ENCODE results near the gene ERC2.

ERC2 gene

GRCh38 chr3:55565521-55565920 lies 902.7 kb downstream of the ERC2 start:
- TF ChIP-seq RAD21 (IDR thresholded peaks at IDR 0.05; ENCODE audit: low read depth) = no peak

- TF ChIP-seq REST (IDR thresholded peaks at IDR 0.05; ENCODE audit: low read depth) (no peak), YY1 (IDR thresholded peaks at IDR 0.05; ENCODE audit: low read depth) (no peak), TEAD4 (IDR thresholded peaks at IDR 0.05) (no peak), TAF1 (IDR thresholded peaks at IDR 0.05; ENCODE audit: low read depth) (no peak), CREB1 (IDR thresholded peaks at IDR 0.05; ENCODE audit: low read depth) (no peak), NFIC (IDR thresholded peaks at IDR 0.05) (no peak), CEBPB (IDR thresholded peaks at IDR 0.05) (no peak), FOXM1 (IDR thresholded peaks at IDR 0.05; ENCODE audit: borderline replicate concordance, low read depth) (no peak), TCF12 (IDR thresholded peaks at IDR 0.05; ENCODE audit: low read depth) (no peak), USF1 (IDR thresholded peaks at IDR 0.05) (no peak), RAD21 (IDR thresholded peaks at IDR 0.05; ENCODE audit: low read depth) (no peak), MAX (IDR thresholded peaks at IDR 0.05) (no peak), EP300 (IDR thresholded peaks at IDR 0.05; ENCODE audit: borderline replicate concordance) (no peak)
Measured at GRCh38 chr3:55564726-55565125, 903.5 kb downstream of the ERC2 start.

- no peak for TF ChIP-seq EP300 (IDR thresholded peaks at IDR 0.05; ENCODE audit: borderline replicate concordance)
- TF ChIP-seq REST (IDR thresholded peaks at IDR 0.05; ENCODE audit: low read depth) = no peak
- TF ChIP-seq MAX (IDR thresholded peaks at IDR 0.05) = no peak
- no peak for TF ChIP-seq NFIC (IDR thresholded peaks at IDR 0.05)
Measured at GRCh38 chr3:55562700-55563099, 905.6 kb downstream of the ERC2 start.

GRCh38 chr3:55559500-55560423 lies 908.5 kb downstream of the ERC2 start:
- no peak for TF ChIP-seq NFIC (IDR thresholded peaks at IDR 0.05)
- TF ChIP-seq RAD21 (IDR thresholded peaks at IDR 0.05; ENCODE audit: low read depth) = no peak
- no peak for TF ChIP-seq TEAD4 (IDR thresholded peaks at IDR 0.05)
- TF ChIP-seq CREB1 (IDR thresholded peaks at IDR 0.05; ENCODE audit: low read depth) = no peak
- no peak for TF ChIP-seq TAF1 (IDR thresholded peaks at IDR 0.05; ENCODE audit: low read depth)
- TF ChIP-seq YY1 (IDR thresholded peaks at IDR 0.05; ENCODE audit: low read depth) = no peak
- no peak for TF ChIP-seq CEBPB (IDR thresholded peaks at IDR 0.05)
- no peak for TF ChIP-seq FOXM1 (IDR thresholded peaks at IDR 0.05; ENCODE audit: borderline replicate concordance, low read depth)
- TF ChIP-seq TCF12 (IDR thresholded peaks at IDR 0.05; ENCODE audit: low read depth) = no peak
- no peak for TF ChIP-seq USF1 (IDR thresholded peaks at IDR 0.05)
- no peak for TF ChIP-seq ZBTB7A (IDR thresholded peaks at IDR 0.05; ENCODE audit: low read depth)
- TF ChIP-seq REST (IDR thresholded peaks at IDR 0.05; ENCODE audit: low read depth) = no peak
- no peak for TF ChIP-seq MAX (IDR thresholded peaks at IDR 0.05)
- no peak for TF ChIP-seq EP300 (IDR thresholded peaks at IDR 0.05; ENCODE audit: borderline replicate concordance)
- no peak for TF ChIP-seq EGR1 (IDR thresholded peaks at IDR 0.05)

Data from Ishikawa (cell line).